ENCODE results near the gene SATL1. TPM values are rescaled to one million over a fixed set of nuclear protein-coding genes. Genes with fewer than 3 reads are reported as not detected.

Gene SATL1
- total and polyA plus RNA-seq, 11 donors = 0.06 TPM; not detected in 10

- WGBS, 4 donors = 0 to 48% (median 15%) methylated on average over 41 to 42 of the region's 42 CpGs
- ATAC-seq (peak in 3 of 4 donors; percentile 34 to 38 (median 36)), DNase-seq (peak in 1 of 5 donors; percentile 22)
- TF ChIP-seq CTCF (IDR thresholded peaks at IDR 0.05) (no peak), POLR2A (IDR thresholded peaks at IDR 0.05) (no peak)
- H3K9me3 ChIP-seq = no peaks in the 10 kb centered on the region
- peak overlapping the region; percentile 32 to 69 (median 55) for H3K4me3 ChIP-seq
- peaks cover 0 to 6% (median 0%) of the 10 kb centered on the region in 12 donors for H3K4me1 ChIP-seq
- intact Hi-C loops (cut with DNase I) = no loop called here
- H3K27ac ChIP-seq = peak overlapping the region in 4 of 12 donors; percentile 9 to 44 (median 30)
- H3K27me3 ChIP-seq = no peaks in the 10 kb centered on the region
- no peaks in the 10 kb centered on the region for H3K36me3 ChIP-seq
Observed at GRCh38 chrX:85244450-85245211, 1.1 kb upstream of the SATL1 start.

- 23 to 60% (median 42%) methylated on average over 2 of the region's 2 CpGs for WGBS, 4 donors
- no peak for TF ChIP-seq CTCF (IDR thresholded peaks at IDR 0.05)
- TF ChIP-seq POLR2A (IDR thresholded peaks at IDR 0.05) = no peak
- H3K4me1 ChIP-seq = peaks cover 0 to 6% (median 0%) of the 10 kb centered on the region in 12 donors
- intact Hi-C loops (cut with DNase I) = no loop called here
- no peaks in the 10 kb centered on the region for H3K36me3 ChIP-seq
- H3K9me3 ChIP-seq = no peaks in the 10 kb centered on the region
- no peaks in the 10 kb centered on the region for H3K27me3 ChIP-seq
- ATAC-seq = no peak
- H3K27ac ChIP-seq = peak overlapping the region in 1 of 12 donors; percentile 44
- peak overlapping the region in 5 of 12 donors; percentile 50 to 66 (median 62) for H3K4me3 ChIP-seq
- no peak for DNase-seq
Observed at GRCh38 chrX:85243155-85243554, 424 bp downstream of the SATL1 start.

GRCh38 chrX:85223359-85223758, 20.2 kb downstream of the SATL1 start:
- no peak overlapping the region for H3K27ac ChIP-seq
- DNase-seq = no peak
- 40 to 53% (median 46%) methylated on average over 2 of the region's 2 CpGs for WGBS, 4 donors
- no peaks in the 10 kb centered on the region for H3K27me3 ChIP-seq
- TF ChIP-seq CTCF (IDR thresholded peaks at IDR 0.05) = no peak
- TF ChIP-seq POLR2A (IDR thresholded peaks at IDR 0.05) = no peak
- ATAC-seq = no peak
- peaks cover 0 to 10% (median 0%) of the 10 kb centered on the region in 12 donors for H3K9me3 ChIP-seq
- no peaks in the 10 kb centered on the region for H3K36me3 ChIP-seq
- H3K4me1 ChIP-seq = no peaks in the 10 kb centered on the region
- intact Hi-C loops (cut with DNase I) = no loop called here
- H3K4me3 ChIP-seq = no peak overlapping the region

- TF ChIP-seq POLR2A (IDR thresholded peaks at IDR 0.05) (no peak), CTCF (IDR thresholded peaks at IDR 0.05) (no peak)
- H3K27ac ChIP-seq = no peak overlapping the region
- DNase-seq = no peak
- no peaks in the 10 kb centered on the region for H3K36me3 ChIP-seq
- no peaks in the 10 kb centered on the region for H3K9me3 ChIP-seq
- WGBS, 4 donors = 31 to 78% (median 53%) methylated on average over 1 of the region's 1 CpG
- ATAC-seq = no peak
- no peaks in the 10 kb centered on the region for H3K27me3 ChIP-seq
- H3K4me1 ChIP-seq = no peaks in the 10 kb centered on the region
- no peak overlapping the region for H3K4me3 ChIP-seq
- intact Hi-C loops (cut with DNase I) = no loop called here
Observed at GRCh38 chrX:85221361-85221760, 22.2 kb downstream of the SATL1 start.
